GM12891 (cell line): ENCODE data around the gene FANCI.

ENCODE experiments used
- PAX5 ChIP-seq: IDR thresholded peaks from 2 replicates; pipeline ENCODE4 v1.6.1; 2011; ENCODE audit warnings: low read length, moderate library complexity, mild to moderate bottlenecking; ENCODE audit not compliant: insufficient read depth, severe bottlenecking
- POLR2A ChIP-seq: IDR thresholded peaks from 2 replicates; pipeline ENCODE4 v1.6.1; 2011; ENCODE audit warnings: low read depth, low read length, control low read depth
- POLR2AphosphoS5 ChIP-seq: IDR thresholded peaks from 2 replicates; pipeline ENCODE4 v1.6.1; 2011; ENCODE audit warnings: low read depth, low read length, control low read depth
- POU2F2 ChIP-seq: IDR thresholded peaks from 2 replicates; pipeline ENCODE4 v1.6.1; 2011; ENCODE audit warnings: low read depth, mild to moderate bottlenecking, control low read depth, low read length, moderate library complexity
- SPI1 ChIP-seq: IDR thresholded peaks from 2 replicates; pipeline ENCODE4 v1.6.1; 2011; ENCODE audit warnings: low read depth, low read length, control low read depth
- TAF1 ChIP-seq: IDR thresholded peaks from 2 replicates; pipeline ENCODE4 v1.6.1; 2011; ENCODE audit warnings: low read depth, low read length, control low read depth

DNA sequence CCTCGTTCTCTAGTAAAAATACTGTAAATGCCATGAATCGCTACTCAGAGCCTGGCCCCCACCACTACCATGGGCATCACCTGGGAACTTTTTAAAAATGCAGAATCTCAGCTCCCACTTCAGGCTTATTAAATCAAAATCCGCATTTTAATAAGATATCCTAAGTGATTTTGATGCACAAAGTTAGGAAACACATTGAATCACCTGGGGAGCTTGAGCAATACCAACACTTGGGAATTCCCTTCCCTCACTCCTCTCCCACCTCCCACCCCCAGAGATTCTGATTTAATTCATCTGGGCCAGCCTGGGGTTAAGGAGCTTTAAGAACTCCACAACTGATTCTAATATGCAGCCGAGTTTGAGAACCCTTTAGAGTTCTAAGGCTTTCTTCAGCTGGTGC is 49.2 kb upstream of the FANCI start:
- TF ChIP-seq POLR2A (no peak), TAF1 (no peak), POLR2AphosphoS5 (no peak), PAX5 (no peak), POU2F2 (no peak), SPI1 (no peak)
